Mesenchymal stem cell (in vitro differentiated cells and primary cell): Measurements from ENCODE around the gene TTC31.

Experiments
- DNase-seq: peaks from one replicate; pipeline ENCODE4 v3.0.0-alpha.2; 2013
- H2AFZ ChIP-seq: one replicate; pipeline ENCODE4 v1.6.1; 2013; ENCODE audit warnings: low read depth, mild to moderate bottlenecking, control low read depth, inconsistent platforms, low read length, moderate library complexity
- H2AK5ac ChIP-seq: 2 replicates; pipeline ENCODE4 v1.6.1; 2013; ENCODE audit warnings: low read length, moderate library complexity, mild to moderate bottlenecking, inconsistent platforms; ENCODE audit not compliant: severe bottlenecking
- H2BK120ac ChIP-seq: one replicate; pipeline ENCODE4 v1.6.1; 2013; ENCODE audit warnings: low read depth, mild to moderate bottlenecking, inconsistent platforms, low read length, moderate library complexity
- H2BK12ac ChIP-seq, 2 experiments: one replicate each; pipeline ENCODE4 v1.6.1; 2013; ENCODE audit warnings: inconsistent platforms in 2 of 2, low read length in 2 of 2, mild to moderate bottlenecking in 2 of 2, moderate library complexity in 2 of 2, control low read depth in 1 of 2
- H2BK15ac ChIP-seq: one replicate; pipeline ENCODE4 v1.6.1; 2013; ENCODE audit warnings: mild to moderate bottlenecking, low read depth, inconsistent platforms; ENCODE audit not compliant: poor library complexity, severe bottlenecking
- H2BK5ac ChIP-seq: 2 replicates; pipeline ENCODE4 v1.6.1; 2013; ENCODE audit warnings: low read depth, mild to moderate bottlenecking, low read length, control low read depth, inconsistent platforms; ENCODE audit not compliant: poor library complexity, severe bottlenecking
- H3K14ac ChIP-seq, 2 experiments: one replicate each; pipeline ENCODE4 v1.6.1; 2013; ENCODE audit warnings: inconsistent platforms in 2 of 2, low read length in 2 of 2, control low read depth in 1 of 2, mild to moderate bottlenecking in 1 of 2, moderate library complexity in 1 of 2
- H3K18ac ChIP-seq, 2 experiments: one replicate each; pipeline ENCODE4 v1.6.1; 2013; ENCODE audit warnings: inconsistent platforms in 2 of 2, low read length in 2 of 2, control low read depth in 1 of 2, low read depth in 1 of 2, mild to moderate bottlenecking in 1 of 2
- H3K23ac ChIP-seq, 2 experiments: one replicate each; pipeline ENCODE4 v1.6.1; 2013; ENCODE audit warnings: inconsistent platforms in 2 of 2, low read length in 2 of 2, mild to moderate bottlenecking in 2 of 2, moderate library complexity in 2 of 2, control low read depth in 1 of 2
- H3K27ac ChIP-seq: 2 replicates; pipeline ENCODE4 v1.5.1; 2013; ENCODE audit warnings: mild to moderate bottlenecking, moderate library complexity, low read length, control low read depth, inconsistent platforms; ENCODE audit not compliant: poor library complexity, severe bottlenecking
- H3K27me3 ChIP-seq, 2 experiments: 2 replicates each; pipeline versions ENCODE4 v1.6.1 to v1.7.0; 2013; ENCODE audit warnings: low read length in 2 of 2, mild to moderate bottlenecking in 2 of 2, moderate library complexity in 2 of 2, control low read depth in 1 of 2, inconsistent platforms in 1 of 2; ENCODE audit not compliant: control insufficient read depth in 1 of 2, insufficient read depth in 1 of 2
- H3K36me3 ChIP-seq, 2 experiments: 2 replicates each; pipeline versions ENCODE4 v1.6.1 to v1.7.0; 2013; ENCODE audit warnings: low read length in 2 of 2, control low read depth in 1 of 2, inconsistent platforms in 1 of 2, low read depth in 1 of 2, mild to moderate bottlenecking in 1 of 2; ENCODE audit not compliant: insufficient read depth in 2 of 2, control insufficient read depth in 1 of 2
- H3K4ac ChIP-seq, 2 experiments: one replicate each; pipeline ENCODE4 v1.6.1; 2013; ENCODE audit warnings: inconsistent platforms in 2 of 2, low read length in 2 of 2, mild to moderate bottlenecking in 2 of 2, moderate library complexity in 2 of 2, control low read depth in 1 of 2, low read depth in 1 of 2
- H3K4me1 ChIP-seq: 2 replicates; pipeline ENCODE4 v1.6.1; 2013; ENCODE audit warnings: low read depth, low read length, control low read depth; ENCODE audit not compliant: control insufficient read depth, insufficient read depth
- H3K4me2 ChIP-seq: 2 replicates; pipeline ENCODE4 v1.6.1; 2013; ENCODE audit warnings: low read length, mild to moderate bottlenecking, inconsistent platforms; ENCODE audit not compliant: poor library complexity, severe bottlenecking
- H3K4me3 ChIP-seq, 2 experiments: 2 replicates each; pipeline versions ENCODE4 v1.5.1 to v1.7.0; 2013; ENCODE audit warnings: low read length in 2 of 2, mild to moderate bottlenecking in 2 of 2, control low read depth in 1 of 2, low read depth in 1 of 2; ENCODE audit not compliant: insufficient read depth in 1 of 2
- H3K79me1 ChIP-seq: replicated peaks from 2 replicates; pipeline ENCODE4 v1.6.1; 2013; ENCODE audit warnings: mild to moderate bottlenecking, control low read depth, low read length, inconsistent platforms; ENCODE audit not compliant: poor library complexity, severe bottlenecking
- H3K9ac ChIP-seq: 2 replicates; pipeline ENCODE4 v1.7.0; 2013; ENCODE audit warnings: mild to moderate bottlenecking, low read length, moderate library complexity
- H3K9me3 ChIP-seq: 2 replicates; pipeline ENCODE4 v1.7.0; 2013; ENCODE audit warnings: mild to moderate bottlenecking, low read length; ENCODE audit not compliant: control insufficient read depth
- H4K8ac ChIP-seq: one replicate; pipeline ENCODE4 v1.6.1; 2013; ENCODE audit warnings: inconsistent platforms, mild to moderate bottlenecking, low read length, moderate library complexity
- H4K91ac ChIP-seq: one replicate; pipeline ENCODE4 v1.6.1; 2013; ENCODE audit warnings: mild to moderate bottlenecking, low read length, inconsistent platforms
- WGBS: methylation state at CpG from one replicate; pipeline ENCODE4 v1.1.7; 2013; ENCODE audit warnings: mixed read lengths; 5-methylcytosine and 5-hydroxymethylcytosine counted together

The TTC31 gene

DNA sequence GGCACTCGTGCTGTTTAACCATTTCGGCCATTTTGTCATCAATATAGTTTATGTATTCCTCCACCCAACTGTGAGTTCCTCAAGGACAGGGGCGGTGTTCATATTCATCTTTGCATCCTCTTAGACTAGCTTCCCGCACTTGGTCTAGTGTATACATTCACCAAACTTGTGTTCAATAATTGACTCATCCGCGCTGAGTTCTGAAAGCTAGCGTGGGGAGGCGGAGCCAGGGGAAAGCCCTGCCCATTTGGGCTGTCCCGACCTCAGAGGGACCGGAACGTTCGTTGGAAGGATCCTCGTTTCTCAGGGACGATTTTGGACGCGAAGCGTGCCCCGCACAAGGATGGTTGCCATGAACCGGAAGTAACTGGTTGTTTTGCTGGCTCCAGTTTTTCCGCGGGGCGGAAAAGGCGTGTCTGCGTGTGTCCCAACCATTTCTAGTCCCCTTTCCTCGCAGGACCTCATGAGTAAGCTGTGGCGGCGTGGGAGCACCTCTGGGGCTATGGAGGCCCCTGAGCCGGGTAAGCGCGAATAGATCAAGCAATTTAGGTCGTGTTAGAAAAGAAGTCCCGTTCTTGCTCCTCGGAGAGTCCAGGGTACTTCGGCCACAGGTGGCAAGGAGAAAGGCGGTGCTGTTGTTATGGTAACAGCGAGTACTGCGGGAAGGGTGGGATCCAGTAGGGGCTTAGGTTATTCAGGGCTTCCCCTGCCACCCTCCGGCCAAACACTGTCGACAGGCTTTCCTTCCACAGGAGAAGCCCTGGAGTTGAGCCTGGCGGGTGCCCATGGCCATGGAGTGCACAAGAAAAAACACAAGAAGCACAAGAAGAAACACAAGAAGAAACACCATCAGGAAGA lies 28.0 kb upstream of the TTC31 start, which contains the start of gene INO80B:
INO80B (plus strand) TSS at position 434 of the 858 bp plus-strand sequence; CDS start at position 464, 30 bp downstream.
- Histone ChIP-seq H2BK15ac (no peak within 1 kb of the TSS), H3K79me1 (peaks cover 17% of the 10 kb centered on the region), H3K23ac (peak within 1 kb of the TSS in 1 of 2 experiments; percentile 17), H3K18ac (peak within 1 kb of the TSS in 1 of 2 experiments; percentile 51), H2BK12ac (no peak within 1 kb of the TSS), H3K4me1 (peaks cover 11% of the 10 kb centered on the region), H3K27ac (peak within 1 kb of the TSS; percentile 10), H2BK5ac (no peak within 1 kb of the TSS), H3K36me3 (peaks cover 2 to 8% of the 10 kb centered on the region in 2 experiments), H3K4me3 (peak within 1 kb of the TSS; percentile 61 to 94), H3K4ac (no peak within 1 kb of the TSS), H3K9ac (peak within 1 kb of the TSS; percentile 91), H2AK5ac (no peak within 1 kb of the TSS), H4K91ac (no peak within 1 kb of the TSS), H3K9me3 (no peaks in the 10 kb centered on the region), H3K14ac (no peak within 1 kb of the TSS), H3K4me2 (peak within 1 kb of the TSS; percentile 92), H3K27me3 (no peaks in the 10 kb centered on the region), H4K8ac (peak within 1 kb of the TSS; percentile 75), H2AFZ (peak within 1 kb of the TSS; percentile 15), H2BK120ac (no peak within 1 kb of the TSS)
- peak; percentile 98 for DNase-seq
- 2% methylated on average over 39 of the region's 40 CpGs for WGBS

- Histone ChIP-seq H3K9ac (peak overlapping the region; percentile 80), H3K79me1 (peaks cover 32% of the 10 kb centered on the region), H2AFZ (peak overlapping the region; percentile 33), H3K23ac (peak overlapping the region in 1 of 2 experiments; percentile 34), H3K18ac (peak overlapping the region; percentile 41 to 76), H3K4me2 (peak overlapping the region; percentile 87), H3K14ac (no peak overlapping the region), H2AK5ac (no peak overlapping the region), H3K27me3 (no peaks in the 10 kb centered on the region), H3K4ac (peak overlapping the region; percentile 56 to 79), H3K27ac (peak overlapping the region; percentile 75), H3K4me3 (peak overlapping the region; percentile 57 to 87), H2BK15ac (peak overlapping the region; percentile 52), H2BK12ac (no peak overlapping the region), H4K91ac (no peak overlapping the region), H4K8ac (peak overlapping the region; percentile 95), H2BK5ac (peak overlapping the region; percentile 50), H3K4me1 (peaks cover 11% of the 10 kb centered on the region), H2BK120ac (peak overlapping the region; percentile 71), H3K36me3 (peaks cover 15 to 24% of the 10 kb centered on the region in 2 experiments), H3K9me3 (no peaks in the 10 kb centered on the region)
- WGBS: under 1% methylated on average over 18 of the region's 27 CpGs
- no peak for DNase-seq
Observed at GRCh38 chr2:74457129-74457548, 25.7 kb upstream of the TTC31 start.

- DNase-seq: peak; percentile 60
- H2BK12ac ChIP-seq: no peak overlapping the region
- peaks cover 11% of the 10 kb centered on the region for H3K4me1 ChIP-seq
- no peaks in the 10 kb centered on the region for H3K9me3 ChIP-seq
- peak overlapping the region; percentile 93 for H3K27ac ChIP-seq
- H2BK5ac ChIP-seq: peak overlapping the region; percentile 89
- H2BK120ac ChIP-seq: peak overlapping the region; percentile 71
- no peak overlapping the region for H2AK5ac ChIP-seq
- H2BK15ac ChIP-seq: peak overlapping the region; percentile 82
- peak overlapping the region; percentile 60 to 70 for H3K18ac ChIP-seq
- H3K4me2 ChIP-seq: peak overlapping the region; percentile 87
- H3K36me3 ChIP-seq: peaks cover 20 to 29% of the 10 kb centered on the region in 2 experiments
- H2AFZ ChIP-seq: peak overlapping the region; percentile 44
- H3K4me3 ChIP-seq: peak overlapping the region; percentile 57 to 87
- WGBS: under 1% methylated on average over 39 of the region's 46 CpGs
- peak overlapping the region in 1 of 2 experiments; percentile 30 for H3K14ac ChIP-seq
- H3K4ac ChIP-seq: peak overlapping the region; percentile 77 to 84
- H3K9ac ChIP-seq: peak overlapping the region; percentile 92
- H4K91ac ChIP-seq: peak overlapping the region; percentile 36
- H3K23ac ChIP-seq: no peak overlapping the region
- no peaks in the 10 kb centered on the region for H3K27me3 ChIP-seq
- H4K8ac ChIP-seq: peak overlapping the region; percentile 63
- H3K79me1 ChIP-seq: peaks cover 36% of the 10 kb centered on the region
Observed at GRCh38 chr2:74457549-74458131, 25.2 kb upstream of the TTC31 start.
